ENCODE data around the gene IL11RA.

DNA sequence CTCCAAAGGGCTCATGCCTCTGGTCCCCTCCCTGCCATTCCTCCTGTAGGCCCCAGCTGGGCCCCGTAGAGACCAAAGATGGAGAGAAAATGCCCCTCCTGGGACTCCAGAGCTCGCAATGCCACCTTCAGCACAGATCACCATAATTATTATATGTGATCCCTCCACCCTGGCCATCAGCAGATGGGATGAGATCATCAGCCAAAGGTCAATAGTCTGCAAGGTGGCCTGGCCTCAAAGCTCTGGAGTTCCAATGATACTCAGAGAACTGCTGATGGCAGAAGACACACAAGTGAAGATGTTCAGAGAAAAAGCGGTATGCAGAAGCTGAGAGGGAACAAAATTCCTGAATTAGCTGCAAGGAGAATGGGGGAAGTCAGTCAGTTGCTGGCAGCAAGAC is 45.1 kb upstream of the IL11RA start:
- no peak for TF ChIP-seq POLR2A (IDR thresholded peaks at IDR 0.05; ENCODE audit: low read length)
- TF ChIP-seq GATA1 (IDR thresholded peaks at IDR 0.05; ENCODE audit: low read depth, low read length): no peak
